Stimulated activated CD4-positive, alpha-beta T cell treated with anti-CD3 and anti-CD28 coated beads, Interleukin-2, amount 100 ng/mL, for 4 hours (primary cell): ENCODE measurements around the gene CFLAR.
"Not testable (repeated sequence)": the region's sequence is repeated elsewhere in the genome, so short reads cannot be mapped to it uniquely, and the experiment has no call there.

Experiments
- DNase-seq: peaks from one replicate; pipeline ENCODE4 v3.0.0-alpha.2; 2020; ENCODE audit warnings: low read depth

Gene CFLAR

GRCh38 chr2:201118961-201119854, 3.2 kb downstream of the CFLAR start:
- DNase-seq: no peak

GRCh38 chr2:201122276-201122675, 6.3 kb downstream of the CFLAR start:
- no peak for DNase-seq

- no peak for DNase-seq
Observed at GRCh38 chr2:201126308-201127151, 10.6 kb downstream of the CFLAR start.

GRCh38 chr2:201127152-201127511, 11.2 kb downstream of the CFLAR start:
- no peak for DNase-seq

- no peak for DNase-seq
Observed at GRCh38 chr2:201127570-201127969, 11.6 kb downstream of the CFLAR start.

- DNase-seq: no peak
Observed at GRCh38 chr2:201128033-201128432, 12.1 kb downstream of the CFLAR start.

GRCh38 chr2:201128933-201129505, 13.1 kb downstream of the CFLAR start:
- DNase-seq: no peak

GRCh38 chr2:201130524-201131186, 14.7 kb downstream of the CFLAR start:
- DNase-seq: no peak

- no peak for DNase-seq
Observed at GRCh38 chr2:201132518-201132917, 16.6 kb downstream of the CFLAR start.

GRCh38 chr2:201135386-201135785, 19.4 kb downstream of the CFLAR start:
- no peak for DNase-seq

- no peak for DNase-seq
Observed at GRCh38 chr2:201136889-201137321, 20.9 kb downstream of the CFLAR start.

- no peak for DNase-seq
Observed at GRCh38 chr2:201137505-201138400, 21.8 kb downstream of the CFLAR start.

- DNase-seq: no peak
Observed at GRCh38 chr2:201138401-201138970, 22.5 kb downstream of the CFLAR start.

GRCh38 chr2:201138986-201139781, 23.2 kb downstream of the CFLAR start:
- not testable (repeated sequence) for DNase-seq

GRCh38 chr2:201139836-201140604, 24.1 kb downstream of the CFLAR start:
- DNase-seq: no peak

GRCh38 chr2:201144101-201145051, 28.4 kb downstream of the CFLAR start:
- no peak for DNase-seq

GRCh38 chr2:201148434-201148990, 32.5 kb downstream of the CFLAR start:
- DNase-seq: no peak
